Osteoblast (primary cell): ENCODE measurements around the gene GREB1. TPM values are rescaled to one million over a fixed set of nuclear protein-coding genes. Genes with fewer than 3 reads are reported as not detected.

Experiments
- DNase-seq: peaks from one replicate; pipeline ENCODE4 v3.0.0; 2011; ENCODE audit warnings: low spot score, mixed read lengths; ENCODE audit not compliant: insufficient read length; ENCODE audit errors: missing footprints
- H2AFZ ChIP-seq: 2 replicates; pipeline ENCODE4 v1.6.0; 2011; ENCODE audit warnings: mild to moderate bottlenecking, low read length
- H3K27ac ChIP-seq: 2 replicates; pipeline ENCODE4 v1.5.1; 2011; ENCODE audit warnings: mild to moderate bottlenecking, low read depth, low read length, moderate library complexity
- H3K27me3 ChIP-seq: 2 replicates; pipeline ENCODE4 v1.6.0; 2012; ENCODE audit warnings: mild to moderate bottlenecking, control low read depth, inconsistent platforms, low read length, moderate library complexity; ENCODE audit not compliant: insufficient read depth
- H3K36me3 ChIP-seq: 2 replicates; pipeline ENCODE4 v1.5.1; 2011; ENCODE audit warnings: mild to moderate bottlenecking, low read length, control low read depth, moderate library complexity; ENCODE audit not compliant: insufficient read depth
- H3K4me1 ChIP-seq: 2 replicates; pipeline ENCODE4 v1.5.1; 2011; ENCODE audit warnings: mild to moderate bottlenecking, low read length, control low read depth, moderate library complexity; ENCODE audit not compliant: insufficient read depth
- H3K4me2 ChIP-seq: 2 replicates; pipeline ENCODE4 v1.6.0; 2011; ENCODE audit warnings: mild to moderate bottlenecking, low read length; ENCODE audit not compliant: insufficient read depth
- H3K4me3 ChIP-seq: fragments of 200-600 bp; sonication (generic); 3 replicates; pipeline ENCODE4 v1.5.1; 2012; ENCODE audit warnings: mild to moderate bottlenecking, low read length, inconsistent platforms; ENCODE audit not compliant: insufficient read depth
- H3K79me2 ChIP-seq: 2 replicates; pipeline ENCODE4 v1.6.0; 2012; ENCODE audit warnings: mild to moderate bottlenecking, low read length, control low read depth, inconsistent platforms; ENCODE audit not compliant: insufficient read depth
- H3K9me3 ChIP-seq: 2 replicates; pipeline ENCODE4 v1.5.1; 2011; ENCODE audit warnings: low read depth, low read length, control low read depth
- H4K20me1 ChIP-seq: 2 replicates; pipeline ENCODE4 v1.6.0; 2012; ENCODE audit warnings: mild to moderate bottlenecking, low read length, control low read depth; ENCODE audit not compliant: insufficient read depth
- CTCF ChIP-seq: IDR thresholded peaks from 2 replicates; pipeline ENCODE4 v1.5.1; 2011; ENCODE audit warnings: mild to moderate bottlenecking, low read depth, low read length, moderate library complexity; ENCODE audit errors: extremely low read depth
- total RNA-seq: library from RNA; depleted of rRNA; stranded (reverse); fragments of >200 nt; gene quantifications from 2 replicates; pipeline ENCODE4 v1.2.3, GENCODE V29; 2012

GREB1 gene
- total RNA-seq, 1 donor: 1.1 TPM

DNA sequence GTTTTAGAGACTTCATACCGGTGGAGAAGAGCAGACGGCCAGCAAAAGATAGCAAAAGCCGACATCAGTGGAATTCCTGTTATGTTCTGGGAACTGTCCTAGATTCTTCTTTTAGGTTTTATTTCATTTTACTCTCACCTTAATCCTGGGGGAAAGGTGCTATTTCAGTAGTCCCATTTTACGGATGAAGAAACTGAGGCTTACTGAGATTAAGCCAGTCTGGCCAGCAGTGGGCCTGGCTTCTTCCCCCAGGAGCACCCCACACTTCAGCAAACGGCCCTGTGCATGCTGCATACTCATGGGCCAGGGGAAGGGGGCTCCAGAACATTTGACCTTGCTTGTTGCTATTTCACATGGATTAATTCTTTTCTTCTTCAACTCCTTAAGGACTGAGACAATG, 79.5 kb downstream of the GREB1 start:
- H4K20me1 ChIP-seq: no peaks in the 10 kb centered on the region
- DNase-seq: peak; percentile 52

GRCh38 chr2:11615209-11615608, 81.4 kb downstream of the GREB1 start:
- no peaks in the 10 kb centered on the region for H3K27me3 ChIP-seq
- no peaks in the 10 kb centered on the region for H3K4me1 ChIP-seq
- H2AFZ ChIP-seq: no peak overlapping the region
- no peaks in the 10 kb centered on the region for H3K79me2 ChIP-seq
- no peak overlapping the region for H3K4me2 ChIP-seq
- H3K9me3 ChIP-seq: no peaks in the 10 kb centered on the region
- no peak for TF ChIP-seq CTCF
- DNase-seq: no peak
- H4K20me1 ChIP-seq: no peaks in the 10 kb centered on the region
- H3K36me3 ChIP-seq: no peaks in the 10 kb centered on the region
- no peak overlapping the region for H3K27ac ChIP-seq
- no peak overlapping the region for H3K4me3 ChIP-seq

More for the DNA sequence above, 79.5 kb downstream of the GREB1 start:
- Histone ChIP-seq H3K9me3 (no peaks in the 10 kb centered on the region), H3K27me3 (no peaks in the 10 kb centered on the region), H3K27ac (no peak overlapping the region), H3K4me3 (no peak overlapping the region), H3K79me2 (no peaks in the 10 kb centered on the region), H3K36me3 (no peaks in the 10 kb centered on the region), H2AFZ (no peak overlapping the region), H3K4me1 (no peaks in the 10 kb centered on the region), H3K4me2 (no peak overlapping the region)
- TF ChIP-seq CTCF: no peak

GRCh38 chr2:11616097-11616687, 82.3 kb downstream of the GREB1 start:
- H3K4me2 ChIP-seq: no peak overlapping the region
- no peak overlapping the region for H3K27ac ChIP-seq
- H3K4me1 ChIP-seq: no peaks in the 10 kb centered on the region
- H3K27me3 ChIP-seq: no peaks in the 10 kb centered on the region
- no peaks in the 10 kb centered on the region for H4K20me1 ChIP-seq
- no peaks in the 10 kb centered on the region for H3K36me3 ChIP-seq
- no peaks in the 10 kb centered on the region for H3K9me3 ChIP-seq
- H3K4me3 ChIP-seq: no peak overlapping the region
- H3K79me2 ChIP-seq: no peaks in the 10 kb centered on the region
- no peak for TF ChIP-seq CTCF
- DNase-seq: no peak
- H2AFZ ChIP-seq: no peak overlapping the region

GRCh38 chr2:11616851-11617415, 83.1 kb downstream of the GREB1 start:
- TF ChIP-seq CTCF: no peak
- Histone ChIP-seq H3K9me3 (no peaks in the 10 kb centered on the region), H3K36me3 (no peaks in the 10 kb centered on the region), H2AFZ (no peak overlapping the region), H3K4me2 (no peak overlapping the region), H3K4me1 (no peaks in the 10 kb centered on the region), H3K79me2 (no peaks in the 10 kb centered on the region), H3K27ac (no peak overlapping the region), H4K20me1 (no peaks in the 10 kb centered on the region), H3K4me3 (no peak overlapping the region), H3K27me3 (peaks cover 3% of the 10 kb centered on the region)
- no peak for DNase-seq
